K562 (cell line): ENCODE results near the gene IFNAR2.
A peak's percentile ranks its signal among the peaks of the same experiment; 100 is the strongest.

Experiments
- POLR2A ChIP-seq: fragments of 450-650 bp; conservative IDR thresholded peaks from 2 replicates; pipeline ENCODE4 v1.6.1; 2016
- SMAD2 ChIP-seq: fragments of 150-350 bp; IDR thresholded peaks from 2 replicates; pipeline ENCODE4 v1.6.1; 2014; ENCODE audit warnings: low read depth, mild to moderate bottlenecking, low read length
- TF ChIP-seq, protein P1 (sequence below): sonication (generic); formaldehyde crosslinking; IDR thresholded peaks from 2 replicates; pipeline ENCODE4 v1.9.0; 2022; ENCODE audit warnings: mild to moderate bottlenecking, missing genetic modification reagents
- TF ChIP-seq, protein P2 (sequence below): sonication (generic); formaldehyde crosslinking; IDR thresholded peaks from 2 replicates; pipeline ENCODE4 v1.8.1; 2023; ENCODE audit warnings: missing genetic modification reagents, mild to moderate bottlenecking, borderline replicate concordance
- TF ChIP-seq, protein P3 (sequence below), 3 experiments: IDR thresholded peaks in 2 of 3; conservative IDR thresholded peaks in 1 of 3; 2 replicates each; pipeline ENCODE4 v1.5.1; 2011 to 2012; ENCODE audit warnings: low read length in 3 of 3, mild to moderate bottlenecking in 3 of 3, control low read depth in 2 of 3, improper control_type of control experiment in 1 of 3, inconsistent platforms in 1 of 3, low read depth in 1 of 3, mixed read lengths in 1 of 3, moderate library complexity in 1 of 3; ENCODE audit not compliant: insufficient read depth in 2 of 3
- TF ChIP-seq, protein P4 (sequence below): fragments of 250-450 bp; sonication (Bioruptor Pico); IDR thresholded peaks from 2 replicates; pipeline ENCODE4 v1.8.0; 2021; ENCODE audit warnings: borderline replicate concordance, mild to moderate bottlenecking, moderate library complexity; ENCODE audit not compliant: poor library complexity, severe bottlenecking
- TF ChIP-seq, protein P5 (sequence below): sonication (generic); formaldehyde crosslinking; IDR thresholded peaks from 2 replicates; pipeline ENCODE4 v1.8.0; 2022; ENCODE audit warnings: mild to moderate bottlenecking, missing genetic modification reagents
- TF ChIP-seq, protein P6 (sequence below): sonication (generic); formaldehyde crosslinking; IDR thresholded peaks from 2 replicates; pipeline ENCODE4 v1.8.1; 2023; ENCODE audit warnings: mild to moderate bottlenecking, missing genetic modification reagents, moderate library complexity

DNA sequence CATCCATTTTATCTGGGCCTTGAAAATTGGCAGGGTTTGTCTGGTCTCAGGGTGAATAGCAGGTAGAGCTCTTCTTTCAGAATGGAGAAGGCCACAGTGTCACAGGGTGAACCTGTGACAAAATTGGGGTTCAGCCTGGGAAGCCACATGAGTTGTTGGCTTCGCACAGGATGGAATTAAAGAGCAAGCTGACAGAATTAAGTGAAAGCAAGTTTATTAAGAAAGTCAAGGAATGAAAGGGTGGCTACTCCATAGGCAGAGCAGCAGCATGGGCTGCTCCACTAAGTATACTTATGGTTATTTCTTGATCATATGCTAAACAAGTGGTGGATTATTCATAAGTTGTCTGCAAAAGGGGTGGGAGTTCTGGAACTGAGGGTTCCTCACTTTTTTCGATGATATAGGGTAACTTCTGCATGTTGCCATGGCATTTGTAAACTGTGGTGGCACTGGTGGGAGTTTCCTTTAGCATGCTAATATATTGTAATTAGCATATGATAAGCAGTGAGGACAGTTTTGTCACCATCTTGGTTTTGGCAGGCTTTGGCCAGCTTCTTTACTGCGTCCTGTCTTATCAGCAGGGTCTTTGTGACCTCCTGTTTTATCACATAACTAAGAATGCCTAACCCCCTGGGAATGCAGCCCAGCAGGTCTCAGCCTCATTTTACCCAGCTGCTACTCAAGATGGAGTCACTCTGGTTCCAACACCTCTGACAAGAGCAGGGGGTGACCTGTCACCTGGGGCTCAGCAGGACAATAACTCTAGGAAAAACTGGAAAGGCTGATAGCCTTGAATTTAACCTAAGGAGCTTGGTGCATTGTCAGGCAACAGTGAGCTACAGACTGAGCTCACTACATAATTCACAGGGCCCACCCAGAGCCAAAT, 5.1 kb downstream of the IFNAR2 start:
- TF ChIP-seq, protein P1, sequence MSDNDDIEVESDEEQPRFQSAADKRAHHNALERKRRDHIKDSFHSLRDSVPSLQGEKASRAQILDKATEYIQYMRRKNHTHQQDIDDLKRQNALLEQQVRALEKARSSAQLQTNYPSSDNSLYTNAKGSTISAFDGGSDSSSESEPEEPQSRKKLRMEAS = no peak
- TF ChIP-seq, protein P2, sequence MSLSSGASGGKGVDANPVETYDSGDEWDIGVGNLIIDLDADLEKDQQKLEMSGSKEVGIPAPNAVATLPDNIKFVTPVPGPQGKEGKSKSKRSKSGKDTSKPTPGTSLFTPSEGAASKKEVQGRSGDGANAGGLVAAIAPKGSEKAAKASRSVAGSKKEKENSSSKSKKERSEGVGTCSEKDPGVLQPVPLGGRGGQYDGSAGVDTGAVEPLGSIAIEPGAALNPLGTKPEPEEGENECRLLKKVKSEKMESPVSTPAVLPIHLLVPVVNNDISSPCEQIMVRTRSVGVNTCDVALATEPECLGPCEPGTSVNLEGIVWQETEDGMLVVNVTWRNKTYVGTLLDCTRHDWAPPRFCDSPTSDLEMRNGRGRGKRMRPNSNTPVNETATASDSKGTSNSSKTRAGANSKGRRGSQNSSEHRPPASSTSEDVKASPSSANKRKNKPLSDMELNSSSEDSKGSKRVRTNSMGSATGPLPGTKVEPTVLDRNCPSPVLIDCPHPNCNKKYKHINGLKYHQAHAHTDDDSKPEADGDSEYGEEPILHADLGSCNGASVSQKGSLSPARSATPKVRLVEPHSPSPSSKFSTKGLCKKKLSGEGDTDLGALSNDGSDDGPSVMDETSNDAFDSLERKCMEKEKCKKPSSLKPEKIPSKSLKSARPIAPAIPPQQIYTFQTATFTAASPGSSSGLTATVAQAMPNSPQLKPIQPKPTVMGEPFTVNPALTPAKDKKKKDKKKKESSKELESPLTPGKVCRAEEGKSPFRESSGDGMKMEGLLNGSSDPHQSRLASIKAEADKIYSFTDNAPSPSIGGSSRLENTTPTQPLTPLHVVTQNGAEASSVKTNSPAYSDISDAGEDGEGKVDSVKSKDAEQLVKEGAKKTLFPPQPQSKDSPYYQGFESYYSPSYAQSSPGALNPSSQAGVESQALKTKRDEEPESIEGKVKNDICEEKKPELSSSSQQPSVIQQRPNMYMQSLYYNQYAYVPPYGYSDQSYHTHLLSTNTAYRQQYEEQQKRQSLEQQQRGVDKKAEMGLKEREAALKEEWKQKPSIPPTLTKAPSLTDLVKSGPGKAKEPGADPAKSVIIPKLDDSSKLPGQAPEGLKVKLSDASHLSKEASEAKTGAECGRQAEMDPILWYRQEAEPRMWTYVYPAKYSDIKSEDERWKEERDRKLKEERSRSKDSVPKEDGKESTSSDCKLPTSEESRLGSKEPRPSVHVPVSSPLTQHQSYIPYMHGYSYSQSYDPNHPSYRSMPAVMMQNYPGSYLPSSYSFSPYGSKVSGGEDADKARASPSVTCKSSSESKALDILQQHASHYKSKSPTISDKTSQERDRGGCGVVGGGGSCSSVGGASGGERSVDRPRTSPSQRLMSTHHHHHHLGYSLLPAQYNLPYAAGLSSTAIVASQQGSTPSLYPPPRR (CRISPR knock-in tag) = no peak
- TF ChIP-seq, protein P3, sequence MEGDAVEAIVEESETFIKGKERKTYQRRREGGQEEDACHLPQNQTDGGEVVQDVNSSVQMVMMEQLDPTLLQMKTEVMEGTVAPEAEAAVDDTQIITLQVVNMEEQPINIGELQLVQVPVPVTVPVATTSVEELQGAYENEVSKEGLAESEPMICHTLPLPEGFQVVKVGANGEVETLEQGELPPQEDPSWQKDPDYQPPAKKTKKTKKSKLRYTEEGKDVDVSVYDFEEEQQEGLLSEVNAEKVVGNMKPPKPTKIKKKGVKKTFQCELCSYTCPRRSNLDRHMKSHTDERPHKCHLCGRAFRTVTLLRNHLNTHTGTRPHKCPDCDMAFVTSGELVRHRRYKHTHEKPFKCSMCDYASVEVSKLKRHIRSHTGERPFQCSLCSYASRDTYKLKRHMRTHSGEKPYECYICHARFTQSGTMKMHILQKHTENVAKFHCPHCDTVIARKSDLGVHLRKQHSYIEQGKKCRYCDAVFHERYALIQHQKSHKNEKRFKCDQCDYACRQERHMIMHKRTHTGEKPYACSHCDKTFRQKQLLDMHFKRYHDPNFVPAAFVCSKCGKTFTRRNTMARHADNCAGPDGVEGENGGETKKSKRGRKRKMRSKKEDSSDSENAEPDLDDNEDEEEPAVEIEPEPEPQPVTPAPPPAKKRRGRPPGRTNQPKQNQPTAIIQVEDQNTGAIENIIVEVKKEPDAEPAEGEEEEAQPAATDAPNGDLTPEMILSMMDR (IDR thresholded peaks at IDR 0.05 in 2 of 3, conservative IDR thresholded peaks at IDR 0.05 in 1 of 3; ENCODE audit: insufficient read depth in 2 of 3, low read depth in 1 of 3, low read length in 3 of 3) = no peak
- TF ChIP-seq, protein P4, sequence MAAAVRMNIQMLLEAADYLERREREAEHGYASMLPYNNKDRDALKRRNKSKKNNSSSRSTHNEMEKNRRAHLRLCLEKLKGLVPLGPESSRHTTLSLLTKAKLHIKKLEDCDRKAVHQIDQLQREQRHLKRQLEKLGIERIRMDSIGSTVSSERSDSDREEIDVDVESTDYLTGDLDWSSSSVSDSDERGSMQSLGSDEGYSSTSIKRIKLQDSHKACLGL (CRISPR knock-in tag) = no peak
- TF ChIP-seq, protein P5, sequence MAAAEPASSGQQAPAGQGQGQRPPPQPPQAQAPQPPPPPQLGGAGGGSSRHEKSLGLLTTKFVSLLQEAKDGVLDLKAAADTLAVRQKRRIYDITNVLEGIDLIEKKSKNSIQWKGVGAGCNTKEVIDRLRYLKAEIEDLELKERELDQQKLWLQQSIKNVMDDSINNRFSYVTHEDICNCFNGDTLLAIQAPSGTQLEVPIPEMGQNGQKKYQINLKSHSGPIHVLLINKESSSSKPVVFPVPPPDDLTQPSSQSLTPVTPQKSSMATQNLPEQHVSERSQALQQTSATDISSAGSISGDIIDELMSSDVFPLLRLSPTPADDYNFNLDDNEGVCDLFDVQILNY (CRISPR knock-in tag) = no peak
- TF ChIP-seq SMAD2 (no peak), POLR2A (peak; percentile 83)
- TF ChIP-seq, protein P6, sequence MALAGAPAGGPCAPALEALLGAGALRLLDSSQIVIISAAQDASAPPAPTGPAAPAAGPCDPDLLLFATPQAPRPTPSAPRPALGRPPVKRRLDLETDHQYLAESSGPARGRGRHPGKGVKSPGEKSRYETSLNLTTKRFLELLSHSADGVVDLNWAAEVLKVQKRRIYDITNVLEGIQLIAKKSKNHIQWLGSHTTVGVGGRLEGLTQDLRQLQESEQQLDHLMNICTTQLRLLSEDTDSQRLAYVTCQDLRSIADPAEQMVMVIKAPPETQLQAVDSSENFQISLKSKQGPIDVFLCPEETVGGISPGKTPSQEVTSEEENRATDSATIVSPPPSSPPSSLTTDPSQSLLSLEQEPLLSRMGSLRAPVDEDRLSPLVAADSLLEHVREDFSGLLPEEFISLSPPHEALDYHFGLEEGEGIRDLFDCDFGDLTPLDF = no peak
